ENCODE measurements around the gene SUPT3H. TPM values are rescaled to one million over a fixed set of nuclear protein-coding genes. Genes with fewer than 3 reads are reported as not detected.

The SUPT3H gene
- total and polyA plus RNA-seq, 2 donors (not counting 1 experiment from before 2014, with no cell fraction given) = 5.5 to 12.4 TPM

DNA sequence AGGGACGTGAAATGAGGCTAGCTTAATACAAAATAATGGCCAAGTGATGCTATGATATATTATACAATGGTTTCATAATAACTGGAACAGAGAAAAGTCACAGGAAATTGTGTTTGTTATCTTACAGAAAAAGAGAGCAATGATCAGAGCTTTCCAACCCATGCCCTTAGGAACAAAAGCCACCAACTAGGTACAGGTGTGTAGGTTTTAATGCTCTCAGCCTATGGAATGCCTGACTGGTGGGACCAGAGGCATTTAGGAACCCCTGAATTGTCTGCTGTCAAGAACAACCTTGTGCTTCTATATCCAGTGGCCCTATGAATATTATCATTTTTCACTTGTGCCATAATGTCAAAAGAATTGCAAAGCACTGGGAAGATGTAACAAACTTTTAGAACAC, 182.6 kb downstream of the SUPT3H start:
- Histone ChIP-seq H2AFZ (ENCODE audit: insufficient read depth, low read depth, low read length, poor library complexity, severe bottlenecking) (no peak overlapping the region), H3K4me2 (replicated peaks; ENCODE audit: low read depth, low read length, poor library complexity, severe bottlenecking) (no peak overlapping the region), H3K79me2 (ENCODE audit: control insufficient read depth, insufficient read depth, low read length) (no peaks in the 10 kb centered on the region), H3K27ac (ENCODE audit: low read length in 2 of 2) (no peak overlapping the region), H3K27me3 (replicated peaks in 1 of 4; ENCODE audit: control extremely low read depth in 1 of 4, control insufficient read depth in 3 of 4, insufficient read depth in 4 of 4, low read length in 3 of 4) (no peaks in the 10 kb centered on the region), H4K20me1 (ENCODE audit: control insufficient read depth, insufficient read depth, low read length, poor library complexity, severe bottlenecking) (no peaks in the 10 kb centered on the region), H3K9me3 (ENCODE audit: control extremely low read depth in 1 of 3, control insufficient read depth in 2 of 3, insufficient read depth in 1 of 3, low read length in 2 of 3) (no peaks in the 10 kb centered on the region), H3K4me1 (ENCODE audit: control insufficient read depth in 2 of 2, insufficient read depth in 2 of 2, low read length in 2 of 2) (no peaks in the 10 kb centered on the region), H3K4me3 (ENCODE audit: control extremely low read depth in 1 of 5, extremely low read depth in 1 of 5, insufficient read depth in 1 of 5, low read depth in 2 of 5, low read length in 4 of 5) (no peak overlapping the region), H3K36me3 (replicated peaks in 1 of 2; ENCODE audit: control extremely low read depth in 1 of 2, control insufficient read depth in 1 of 2, extremely low read depth in 1 of 2, insufficient read depth in 2 of 2, low read length in 1 of 2) (no peaks in the 10 kb centered on the region), H3K9ac (ENCODE audit: low read length) (no peak overlapping the region)
- POLR2A ChIA-PET = no interaction called here
- no peak for TF ChIP-seq EZH2 (IDR thresholded peaks at IDR 0.05; ENCODE audit: borderline replicate concordance, insufficient read depth, low read depth, low read length, poor library complexity, severe bottlenecking)
- TF ChIP-seq, protein P1, sequence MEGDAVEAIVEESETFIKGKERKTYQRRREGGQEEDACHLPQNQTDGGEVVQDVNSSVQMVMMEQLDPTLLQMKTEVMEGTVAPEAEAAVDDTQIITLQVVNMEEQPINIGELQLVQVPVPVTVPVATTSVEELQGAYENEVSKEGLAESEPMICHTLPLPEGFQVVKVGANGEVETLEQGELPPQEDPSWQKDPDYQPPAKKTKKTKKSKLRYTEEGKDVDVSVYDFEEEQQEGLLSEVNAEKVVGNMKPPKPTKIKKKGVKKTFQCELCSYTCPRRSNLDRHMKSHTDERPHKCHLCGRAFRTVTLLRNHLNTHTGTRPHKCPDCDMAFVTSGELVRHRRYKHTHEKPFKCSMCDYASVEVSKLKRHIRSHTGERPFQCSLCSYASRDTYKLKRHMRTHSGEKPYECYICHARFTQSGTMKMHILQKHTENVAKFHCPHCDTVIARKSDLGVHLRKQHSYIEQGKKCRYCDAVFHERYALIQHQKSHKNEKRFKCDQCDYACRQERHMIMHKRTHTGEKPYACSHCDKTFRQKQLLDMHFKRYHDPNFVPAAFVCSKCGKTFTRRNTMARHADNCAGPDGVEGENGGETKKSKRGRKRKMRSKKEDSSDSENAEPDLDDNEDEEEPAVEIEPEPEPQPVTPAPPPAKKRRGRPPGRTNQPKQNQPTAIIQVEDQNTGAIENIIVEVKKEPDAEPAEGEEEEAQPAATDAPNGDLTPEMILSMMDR (IDR thresholded peaks at IDR 0.05) = no peak
- ATAC-seq (ENCODE audit: low read depth) = no peak
- intact Hi-C loops (cut with micrococcal nuclease) = no loop called here
- no peaks in the 10 kb centered on the region for H3K4me1 Mint-ChIP-seq
- no peak for DNase-seq
- CTCF ChIA-PET = no interaction called here
- H3K27ac Mint-ChIP-seq = no peak overlapping the region
- no peaks in the 10 kb centered on the region for H3K9me3 Mint-ChIP-seq (ENCODE audit: insufficient read depth)
- no CpG with 5 or more reads among the region's 1 CpG for WGBS (ENCODE audit: insufficient coverage)
- no peaks in the 10 kb centered on the region for H3K27me3 Mint-ChIP-seq
- no peak overlapping the region for H3K4me3 Mint-ChIP-seq

DNA sequence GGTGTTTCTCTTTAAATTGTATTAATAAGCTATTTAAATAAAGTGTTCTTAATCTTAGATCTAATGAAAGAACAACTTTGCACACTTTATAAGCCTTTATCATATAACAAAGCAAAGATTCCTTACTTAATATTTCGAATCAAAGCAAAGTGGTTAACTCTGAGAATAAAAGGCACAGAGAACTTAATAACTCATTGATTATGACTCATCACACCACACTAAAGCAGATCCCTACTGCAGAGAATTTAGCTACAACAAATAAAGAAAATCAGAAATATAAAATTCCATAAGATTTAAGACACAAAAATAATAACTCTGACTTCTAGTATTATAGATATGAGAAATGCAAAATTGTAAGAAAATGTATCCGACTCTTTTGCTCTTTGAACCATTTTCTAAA, 185.2 kb downstream of the SUPT3H start:
- Histone ChIP-seq H4K20me1 (ENCODE audit: control insufficient read depth, insufficient read depth, low read length, poor library complexity, severe bottlenecking) (no peaks in the 10 kb centered on the region), H3K36me3 (replicated peaks in 1 of 2; ENCODE audit: control extremely low read depth in 1 of 2, control insufficient read depth in 1 of 2, extremely low read depth in 1 of 2, insufficient read depth in 2 of 2, low read length in 1 of 2) (no peaks in the 10 kb centered on the region), H3K27me3 (replicated peaks in 1 of 4; ENCODE audit: control extremely low read depth in 1 of 4, control insufficient read depth in 3 of 4, insufficient read depth in 4 of 4, low read length in 3 of 4) (no peaks in the 10 kb centered on the region), H3K9ac (ENCODE audit: low read length) (no peak overlapping the region), H3K4me2 (replicated peaks; ENCODE audit: low read depth, low read length, poor library complexity, severe bottlenecking) (no peak overlapping the region), H3K79me2 (ENCODE audit: control insufficient read depth, insufficient read depth, low read length) (no peaks in the 10 kb centered on the region), H2AFZ (ENCODE audit: insufficient read depth, low read depth, low read length, poor library complexity, severe bottlenecking) (no peak overlapping the region), H3K4me3 (ENCODE audit: control extremely low read depth in 1 of 5, extremely low read depth in 1 of 5, insufficient read depth in 1 of 5, low read depth in 2 of 5, low read length in 4 of 5) (no peak overlapping the region), H3K27ac (ENCODE audit: low read length in 2 of 2) (no peak overlapping the region), H3K9me3 (ENCODE audit: control extremely low read depth in 1 of 3, control insufficient read depth in 2 of 3, insufficient read depth in 1 of 3, low read length in 2 of 3) (no peaks in the 10 kb centered on the region), H3K4me1 (ENCODE audit: control insufficient read depth in 2 of 2, insufficient read depth in 2 of 2, low read length in 2 of 2) (no peaks in the 10 kb centered on the region)
- POLR2A ChIA-PET = no interaction called here
- ATAC-seq (ENCODE audit: low read depth) = no peak
- CTCF ChIA-PET = no interaction called here
- Mint-ChIP-seq H3K4me3 (no peak overlapping the region), H3K27ac (no peak overlapping the region), H3K27me3 (no peaks in the 10 kb centered on the region), H3K9me3 (ENCODE audit: insufficient read depth) (no peaks in the 10 kb centered on the region), H3K4me1 (no peaks in the 10 kb centered on the region)
- no peak for TF ChIP-seq EZH2 (IDR thresholded peaks at IDR 0.05; ENCODE audit: borderline replicate concordance, insufficient read depth, low read depth, low read length, poor library complexity, severe bottlenecking)
- TF ChIP-seq, protein P1 (IDR thresholded peaks at IDR 0.05) = no peak
- DNase-seq = no peak
- intact Hi-C loops (cut with micrococcal nuclease) = no loop called here
- WGBS (ENCODE audit: insufficient coverage) = no CpG with 5 or more reads among the region's 2 CpGs

Data from B cell (primary cell).